Nephron (organoid): ENCODE results near the gene CCP110.

Experiments
- H3K27ac Mint-ChIP-seq, 3 experiments: 2 replicates each; pipeline ENCODE4 v1.8.0; 2020; ENCODE audit warnings: mixed read lengths in 3 of 3, mild to moderate bottlenecking in 2 of 3, moderate library complexity in 1 of 3
- H3K27me3 Mint-ChIP-seq: 2 replicates; pipeline ENCODE4 v1.8.0; 2021; ENCODE audit warnings: low read depth, mild to moderate bottlenecking, moderate library complexity, mixed read lengths
- H3K36me3 Mint-ChIP-seq: 2 replicates; pipeline ENCODE4 v1.8.0; 2020; ENCODE audit warnings: low read depth, mixed read lengths
- H3K4me1 Mint-ChIP-seq: 2 replicates; pipeline ENCODE4 v1.8.0; 2020; ENCODE audit warnings: mixed read lengths
- H3K4me3 Mint-ChIP-seq, 3 experiments: 2 replicates each; pipeline ENCODE4 v1.8.0; 2020; ENCODE audit warnings: mild to moderate bottlenecking in 3 of 3, mixed read lengths in 3 of 3, moderate library complexity in 2 of 3
- H3K9me3 Mint-ChIP-seq: 2 replicates; pipeline ENCODE4 v1.8.0; 2020; ENCODE audit warnings: mixed read lengths
- CTCF ChIP-seq, 3 experiments: fragments of 200-600 bp; sonication (generic); IDR thresholded peaks; one replicate each; pipeline ENCODE4 v1.5.0; 2021; ENCODE audit warnings: antibody characterized with exemption in 3 of 3; ENCODE audit not compliant: unreplicated experiment in 3 of 3

The CCP110 gene

GRCh38 chr16:19555938-19556771, 32.4 kb downstream of the CCP110 start:
- Mint-ChIP-seq H3K27ac (peak overlapping the region; percentile 95 to 98 (median 97)), H3K4me3 (peak overlapping the region; percentile 89 to 93 (median 92)), H3K27me3 (no peaks in the 10 kb centered on the region), H3K36me3 (peaks cover 12% of the 10 kb centered on the region), H3K9me3 (no peaks in the 10 kb centered on the region), H3K4me1 (peaks cover 12% of the 10 kb centered on the region)
- TF ChIP-seq CTCF (IDR thresholded peaks at IDR 0.05; ENCODE audit: unreplicated experiment in 3 of 3), result peak in 1 of 3 experiments; percentile 34

- Mint-ChIP-seq H3K9me3 (peaks cover 11% of the 10 kb centered on the region), H3K4me3 (peak overlapping the region in 2 of 3 experiments; percentile 25 to 33), H3K36me3 (peaks cover 23% of the 10 kb centered on the region), H3K27ac (peak overlapping the region in 1 of 3 experiments; percentile 51), H3K27me3 (no peaks in the 10 kb centered on the region), H3K4me1 (peaks cover 12% of the 10 kb centered on the region)
- TF ChIP-seq CTCF (IDR thresholded peaks at IDR 0.05; ENCODE audit: unreplicated experiment in 3 of 3), result peak; percentile 64 to 72 (median 65)
Measured at GRCh38 chr16:19559242-19559910, 35.6 kb downstream of the CCP110 start.

GRCh38 chr16:19560078-19560477, 36.3 kb downstream of the CCP110 start:
- peaks cover 29% of the 10 kb centered on the region for H3K36me3 Mint-ChIP-seq
- no peaks in the 10 kb centered on the region for H3K27me3 Mint-ChIP-seq
- peaks cover 9% of the 10 kb centered on the region for H3K4me1 Mint-ChIP-seq
- peaks cover 11% of the 10 kb centered on the region for H3K9me3 Mint-ChIP-seq
- H3K4me3 Mint-ChIP-seq, result no peak overlapping the region
- H3K27ac Mint-ChIP-seq, result no peak overlapping the region
- no peak for TF ChIP-seq CTCF (IDR thresholded peaks at IDR 0.05; ENCODE audit: unreplicated experiment in 3 of 3)

- H3K4me1 Mint-ChIP-seq, result no peaks in the 10 kb centered on the region
Measured at GRCh38 chr16:19563377-19563776, 39.6 kb downstream of the CCP110 start.

GRCh38 chr16:19566362-19566761, 42.6 kb downstream of the CCP110 start:
- H3K4me3 Mint-ChIP-seq, result no peak overlapping the region
- peaks cover 14% of the 10 kb centered on the region for H3K9me3 Mint-ChIP-seq
- H3K27me3 Mint-ChIP-seq, result no peaks in the 10 kb centered on the region
- no peak overlapping the region for H3K27ac Mint-ChIP-seq
- peaks cover 60% of the 10 kb centered on the region for H3K36me3 Mint-ChIP-seq
- no peaks in the 10 kb centered on the region for H3K4me1 Mint-ChIP-seq
- no peak for TF ChIP-seq CTCF (IDR thresholded peaks at IDR 0.05; ENCODE audit: unreplicated experiment in 3 of 3)

More at GRCh38 chr16:19563377-19563776, 39.6 kb downstream of the CCP110 start:
- no peak overlapping the region for H3K4me3 Mint-ChIP-seq
- peaks cover 14% of the 10 kb centered on the region for H3K9me3 Mint-ChIP-seq
- H3K27me3 Mint-ChIP-seq, result no peaks in the 10 kb centered on the region
- TF ChIP-seq CTCF (IDR thresholded peaks at IDR 0.05; ENCODE audit: unreplicated experiment in 3 of 3), result no peak
- peaks cover 50% of the 10 kb centered on the region for H3K36me3 Mint-ChIP-seq
- H3K27ac Mint-ChIP-seq, result no peak overlapping the region
